ENCODE data around the gene ABCA1.
"Not testable (repeated sequence)": the region's sequence is repeated elsewhere in the genome, so short reads cannot be mapped to it uniquely, and the experiment has no call there.

ABCA1 gene

GRCh38 chr9:104868303-104868686, 59.7 kb downstream of the ABCA1 start:
- no peak for DNase-seq (ENCODE audit: low read depth)

- no peak for DNase-seq (ENCODE audit: low read depth)
Measured at GRCh38 chr9:104866191-104866590, 61.8 kb downstream of the ABCA1 start.

GRCh38 chr9:104864675-104865104, 63.3 kb downstream of the ABCA1 start:
- DNase-seq (ENCODE audit: low read depth): no peak

GRCh38 chr9:104863180-104863883, 64.6 kb downstream of the ABCA1 start:
- DNase-seq (ENCODE audit: low read depth): peak; percentile 25

GRCh38 chr9:104861397-104861796, 66.6 kb downstream of the ABCA1 start:
- DNase-seq (ENCODE audit: low read depth): no peak

- DNase-seq (ENCODE audit: low read depth): no peak
Measured at GRCh38 chr9:104860263-104860662, 67.7 kb downstream of the ABCA1 start.

GRCh38 chr9:104858846-104859245, 69.1 kb downstream of the ABCA1 start:
- no peak for DNase-seq (ENCODE audit: low read depth)

GRCh38 chr9:104858271-104858670, 69.7 kb downstream of the ABCA1 start:
- no peak for DNase-seq (ENCODE audit: low read depth)

GRCh38 chr9:104856413-104856941, 71.5 kb downstream of the ABCA1 start:
- no peak for DNase-seq (ENCODE audit: low read depth)

- no peak for DNase-seq (ENCODE audit: low read depth)
Measured at GRCh38 chr9:104855807-104856206, 72.1 kb downstream of the ABCA1 start.

GRCh38 chr9:104855258-104855657, 72.7 kb downstream of the ABCA1 start:
- DNase-seq (ENCODE audit: low read depth): not testable (repeated sequence)

- DNase-seq (ENCODE audit: low read depth): no peak
Measured at GRCh38 chr9:104854613-104855012, 73.3 kb downstream of the ABCA1 start.

GRCh38 chr9:104853683-104854082, 74.3 kb downstream of the ABCA1 start:
- no peak for DNase-seq (ENCODE audit: low read depth)

GRCh38 chr9:104853159-104853558, 74.8 kb downstream of the ABCA1 start:
- no peak for DNase-seq (ENCODE audit: low read depth)

GRCh38 chr9:104851546-104851920, 76.4 kb downstream of the ABCA1 start:
- no peak for DNase-seq (ENCODE audit: low read depth)

GRCh38 chr9:104850786-104851545, 77.0 kb downstream of the ABCA1 start:
- DNase-seq (ENCODE audit: low read depth): no peak

GRCh38 chr9:104849023-104849422, 78.9 kb downstream of the ABCA1 start:
- no peak for DNase-seq (ENCODE audit: low read depth)

GRCh38 chr9:104844710-104845109, 83.2 kb downstream of the ABCA1 start:
- no peak for DNase-seq (ENCODE audit: low read depth)

- no peak for DNase-seq (ENCODE audit: low read depth)
Measured at GRCh38 chr9:104843644-104844240, 84.2 kb downstream of the ABCA1 start.

- no peak for DNase-seq (ENCODE audit: low read depth)
Measured at GRCh38 chr9:104842698-104843097, 85.3 kb downstream of the ABCA1 start.

- DNase-seq (ENCODE audit: low read depth): no peak
Measured at GRCh38 chr9:104841601-104842141, 86.3 kb downstream of the ABCA1 start.

- no peak for DNase-seq (ENCODE audit: low read depth)
Measured at GRCh38 chr9:104838958-104839357, 89.0 kb downstream of the ABCA1 start.

GRCh38 chr9:104836767-104837166, 91.2 kb downstream of the ABCA1 start:
- no peak for DNase-seq (ENCODE audit: low read depth)

Measured in stimulated activated CD8-positive, alpha-beta memory T cell treated with anti-CD3 and anti-CD28 coated beads, Interleukin-12 subunit alpha, Interleukin-12 subunit beta, amount 100 ng/mL, for 1 hour (primary cell).